HepG2 (cell line): Measurements from ENCODE around the gene SUPT6H. TPM values are rescaled to one million over a fixed set of nuclear protein-coding genes. Genes with fewer than 3 reads are reported as not detected.
A peak's percentile ranks its signal among the peaks of the same experiment; 100 is the strongest.

Experiments used
- ARID4A ChIP-seq: sonication (generic); formaldehyde crosslinking; IDR thresholded peaks from 2 replicates; pipeline ENCODE4 v1.5.0; 2020; ENCODE audit warnings: mild to moderate bottlenecking, missing genetic modification reagents, borderline replicate concordance
- HDAC1 ChIP-seq: sonication (generic); formaldehyde crosslinking; IDR thresholded peaks from 2 replicates; pipeline ENCODE4 v1.5.1; 2020; ENCODE audit warnings: mild to moderate bottlenecking, missing genetic modification reagents
- HHEX ChIP-seq: IDR thresholded peaks from 2 replicates; pipeline ENCODE4 v1.6.1; 2016; ENCODE audit warnings: control low read depth
- NCOA2 ChIP-seq: sonication (generic); formaldehyde crosslinking; IDR thresholded peaks from 2 replicates; pipeline ENCODE4 v1.8.0; 2022; ENCODE audit warnings: inconsistent platforms
- PATZ1 ChIP-seq: sonication (generic); formaldehyde crosslinking; IDR thresholded peaks from 2 replicates; pipeline ENCODE4 v1.4.0; 2020; ENCODE audit warnings: missing genetic modification reagents
- PBX3 ChIP-seq: sonication (generic); formaldehyde crosslinking; IDR thresholded peaks from 2 replicates; pipeline ENCODE4 v1.8.1; 2023; ENCODE audit warnings: missing genetic modification reagents, inconsistent platforms, borderline replicate concordance
- PHF8 ChIP-seq: sonication (generic); formaldehyde crosslinking; IDR thresholded peaks from 2 replicates; pipeline ENCODE4 v1.5.0; 2020; ENCODE audit warnings: missing genetic modification reagents
- SP1 ChIP-seq, 2 experiments: fragments of 450-650 bp in 1 of 2; sonication (generic) in 1 of 2; formaldehyde crosslinking in 1 of 2; IDR thresholded peaks; 2 replicates each; pipeline versions ENCODE4 v1.4.0 to v1.6.1; 2016 to 2020; ENCODE audit warnings: missing genetic modification reagents in 1 of 2
- THAP8 ChIP-seq: sonication (generic); formaldehyde crosslinking; IDR thresholded peaks from 2 replicates; pipeline ENCODE4 v1.5.1; 2020; ENCODE audit warnings: missing genetic modification reagents, mild to moderate bottlenecking, borderline replicate concordance
- ZBTB42 ChIP-seq: sonication (generic); formaldehyde crosslinking; IDR thresholded peaks from 2 replicates; pipeline ENCODE4 v1.5.0; 2020; ENCODE audit warnings: mild to moderate bottlenecking, missing genetic modification reagents
- ZNF703 ChIP-seq: sonication (generic); formaldehyde crosslinking; IDR thresholded peaks from 2 replicates; pipeline ENCODE4 v1.5.1; 2020; ENCODE audit warnings: missing genetic modification reagents, mild to moderate bottlenecking, moderate library complexity, borderline replicate concordance
- ZNF772 ChIP-seq: sonication (generic); formaldehyde crosslinking; IDR thresholded peaks from 2 replicates; pipeline ENCODE4 v1.5.0; 2020; ENCODE audit warnings: mild to moderate bottlenecking, missing genetic modification reagents
- ZNF800 ChIP-seq: sonication (generic); formaldehyde crosslinking; IDR thresholded peaks from 2 replicates; pipeline ENCODE4 v1.4.0; 2020; ENCODE audit warnings: missing genetic modification reagents
- ZSCAN25 ChIP-seq: sonication (generic); formaldehyde crosslinking; IDR thresholded peaks from 2 replicates; pipeline ENCODE4 v1.8.0; 2022; ENCODE audit warnings: mild to moderate bottlenecking, missing genetic modification reagents
- polyA plus RNA-seq, 8 experiments: library from polyadenylated mRNA; depleted of rRNA in 3 of 8; stranded (reverse) in 7 of 8; unstranded in 1 of 8; fragments of >200 nt; fragmentation: Illumina TruSeq in 4 of 8; extraction: Trizol in 4 of 8; gene quantifications; 2 replicates each; pipeline versions ENCODE4 v1.2.1 to v1.2.3, GENCODE V29; 2011 to 2016; ENCODE audit warnings: low read depth in 4 of 8, missing spikeins in 1 of 8, mixed read lengths in 1 of 8; ENCODE audit not compliant: insufficient read depth in 1 of 8
- total RNA-seq, 5 experiments: library from RNA; depleted of rRNA; stranded (reverse); fragments of >200 nt; fragmentation: Illumina TruSeq; extraction: Trizol; gene quantifications; 2 replicates each; pipeline ENCODE4 v1.2.3, GENCODE V29; 2016; ENCODE audit warnings: low read depth in 1 of 5

The SUPT6H gene
- total and polyA plus RNA-seq, 2 of the 13 experiments (the other 11 are each of a cell fraction or from before 2014, with no cell fraction given): 32.7 to 39.9 TPM

GRCh38 chr17:28726226-28726626, 64.2 kb downstream of the SUPT6H start, which contains the start of gene TLCD1 (continued):
- TF ChIP-seq PATZ1 (CRISPR knock-in tag) (0 out of 2 replicates have a peak, but pooled peaks have one; percentile 6), ARID4A (CRISPR knock-in tag) (0 out of 2 replicates have a peak, but pooled peaks have one; percentile 7), THAP8 (0 out of 2 replicates have a peak, but pooled peaks have one; percentile 2), ZBTB42 (CRISPR knock-in tag) (no peak), NCOA2 (CRISPR knock-in tag) (no peak), HHEX (CRISPR knock-in tag) (no peak), ZNF772 (peak; percentile 1; the same call in 1 of the 2 replicates), HDAC1 (CRISPR knock-in tag) (peak; percentile 2; the same call in 1 of the 2 replicates), ZNF800 (no peak), ZSCAN25 (CRISPR knock-in tag) (0 out of 2 replicates have a peak, but pooled peaks have one; percentile 0), PBX3 (0 out of 2 replicates have a peak, but pooled peaks have one; percentile 10), PHF8 (CRISPR knock-in tag) (0 out of 2 replicates have a peak, but pooled peaks have one; percentile 33), ZNF703 (CRISPR knock-in tag) (0 out of 2 replicates have a peak, but pooled peaks have one; percentile 6), SP1 (IDR thresholded peaks at IDR 0.05) (no peak), SP1 (CRISPR knock-in tag; IDR thresholded peaks at IDR 0.05) (0 out of 2 replicates have a peak, but pooled peaks have one; percentile 4)
- TF ChIP-seq, all 625 proteins: peak for 19
